ENCODE measurements around the gene TBC1D22B.

TBC1D22B gene

GRCh38 chr6:37359039-37359438 is 101.5 kb downstream of the TBC1D22B start:
- CTCF ChIA-PET = interaction anchor here (2.3 kb wide), 1 partner anchor 333 kb away, joined by 5 read pairs; no protein-coding TSS in a partner anchor
- no peak overlapping the region for H3K4me3 ChIP-seq (ENCODE audit: low read depth, low read length)
- POLR2A ChIA-PET = no interaction called here
- no peak for TF ChIP-seq CTCF (IDR thresholded peaks at IDR 0.05; ENCODE audit: insufficient read depth, low read length, missing control alignments)
- no peak for DNase-seq (ENCODE audit: low read depth, low spot score)

GRCh38 chr6:37362101-37362828 is 104.7 kb downstream of the TBC1D22B start:
- no peak overlapping the region for H3K4me3 ChIP-seq (ENCODE audit: low read depth, low read length)
- CTCF ChIA-PET = interaction anchor here (0.8 to 1.9 kb wide), 3 partner anchors 9 to 330 kb away, joined by 3 to 16 read pairs (median 4); no protein-coding TSS in a partner anchor
- POLR2A ChIA-PET = interaction anchor here (0.6 kb wide), 1 partner anchor 348 kb away, joined by 4 read pairs; no protein-coding TSS in a partner anchor
- TF ChIP-seq CTCF (IDR thresholded peaks at IDR 0.05; ENCODE audit: insufficient read depth, low read length, missing control alignments) = no peak
- no peak for DNase-seq (ENCODE audit: low read depth, low spot score)

GRCh38 chr6:37365791-37366190 is 108.2 kb downstream of the TBC1D22B start:
- ChIA-PET CTCF (interaction anchor here (0.7 to 4.9 kb wide), 10 partner anchors 9 to 668 kb away, joined by 3 to 20 read pairs (median 6); no protein-coding TSS in a partner anchor), POLR2A (no interaction called here)
- peak; percentile 8 for TF ChIP-seq CTCF (IDR thresholded peaks at IDR 0.05; ENCODE audit: insufficient read depth, low read length, missing control alignments)
- H3K4me3 ChIP-seq (ENCODE audit: low read depth, low read length) = no peak overlapping the region
- no peak for DNase-seq (ENCODE audit: low read depth, low spot score)

GRCh38 chr6:37366910-37367309 is 109.3 kb downstream of the TBC1D22B start:
- no peak for TF ChIP-seq CTCF (IDR thresholded peaks at IDR 0.05; ENCODE audit: insufficient read depth, low read length, missing control alignments)
- POLR2A ChIA-PET = no interaction called here
- H3K4me3 ChIP-seq (ENCODE audit: low read depth, low read length) = no peak overlapping the region
- no peak for DNase-seq (ENCODE audit: low read depth, low spot score)
- CTCF ChIA-PET = interaction anchor here (1.2 to 4.9 kb wide), 6 partner anchors 8 to 325 kb away, joined by 4 to 20 read pairs (median 12); no protein-coding TSS in a partner anchor

- DNase-seq (ENCODE audit: low read depth, low spot score) = no peak
- H3K4me3 ChIP-seq (ENCODE audit: low read depth, low read length) = no peak overlapping the region
- POLR2A ChIA-PET = no interaction called here
- TF ChIP-seq CTCF (IDR thresholded peaks at IDR 0.05; ENCODE audit: insufficient read depth, low read length, missing control alignments) = no peak
- CTCF ChIA-PET = interaction anchor here (1.3 to 5.7 kb wide), 5 partner anchors 12 to 323 kb away, joined by 3 to 37 read pairs (median 13); no protein-coding TSS in a partner anchor
Observed at GRCh38 chr6:37368961-37369320, 111.4 kb downstream of the TBC1D22B start.

GRCh38 chr6:37369321-37370201 is 112.0 kb downstream of the TBC1D22B start:
- ChIA-PET CTCF (interaction anchor here (1.2 to 5.7 kb wide), 5 partner anchors 7 to 322 kb away, joined by 3 to 37 read pairs (median 16); no protein-coding TSS in a partner anchor), POLR2A (no interaction called here)
- no peak overlapping the region for H3K4me3 ChIP-seq (ENCODE audit: low read depth, low read length)
- TF ChIP-seq CTCF (IDR thresholded peaks at IDR 0.05; ENCODE audit: insufficient read depth, low read length, missing control alignments) = no peak
- DNase-seq (ENCODE audit: low read depth, low spot score) = no peak
